Measurements from ENCODE around the gene HAAO.

DNA sequence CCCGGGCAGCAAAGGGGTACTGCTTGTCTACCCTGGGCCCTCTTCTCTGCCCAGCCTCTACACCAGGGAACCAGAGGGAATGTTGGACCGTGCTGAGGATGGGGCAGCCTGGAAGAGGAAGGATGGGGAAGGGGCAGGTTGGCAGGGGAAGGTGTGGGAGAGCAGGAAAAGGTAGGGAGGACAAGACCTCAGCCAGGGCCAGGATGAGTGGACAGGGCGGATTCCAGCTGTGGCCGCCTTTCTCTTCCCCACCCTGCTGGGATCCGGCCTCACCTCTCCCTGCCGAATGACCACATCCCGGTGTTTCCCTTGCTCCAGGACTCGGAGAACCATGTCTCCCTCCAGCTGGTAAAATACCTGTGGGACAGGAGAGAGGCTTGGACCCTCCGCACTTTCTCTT is 8.9 kb downstream of the HAAO start:
- TF ChIP-seq EZH2 (IDR thresholded peaks at IDR 0.05; ENCODE audit: borderline replicate concordance, low read depth, low read length, severe bottlenecking) (no peak), MYC (IDR thresholded peaks at IDR 0.05; ENCODE audit: low read depth, low read length) (no peak)
- TF ChIP-seq, protein P1, sequence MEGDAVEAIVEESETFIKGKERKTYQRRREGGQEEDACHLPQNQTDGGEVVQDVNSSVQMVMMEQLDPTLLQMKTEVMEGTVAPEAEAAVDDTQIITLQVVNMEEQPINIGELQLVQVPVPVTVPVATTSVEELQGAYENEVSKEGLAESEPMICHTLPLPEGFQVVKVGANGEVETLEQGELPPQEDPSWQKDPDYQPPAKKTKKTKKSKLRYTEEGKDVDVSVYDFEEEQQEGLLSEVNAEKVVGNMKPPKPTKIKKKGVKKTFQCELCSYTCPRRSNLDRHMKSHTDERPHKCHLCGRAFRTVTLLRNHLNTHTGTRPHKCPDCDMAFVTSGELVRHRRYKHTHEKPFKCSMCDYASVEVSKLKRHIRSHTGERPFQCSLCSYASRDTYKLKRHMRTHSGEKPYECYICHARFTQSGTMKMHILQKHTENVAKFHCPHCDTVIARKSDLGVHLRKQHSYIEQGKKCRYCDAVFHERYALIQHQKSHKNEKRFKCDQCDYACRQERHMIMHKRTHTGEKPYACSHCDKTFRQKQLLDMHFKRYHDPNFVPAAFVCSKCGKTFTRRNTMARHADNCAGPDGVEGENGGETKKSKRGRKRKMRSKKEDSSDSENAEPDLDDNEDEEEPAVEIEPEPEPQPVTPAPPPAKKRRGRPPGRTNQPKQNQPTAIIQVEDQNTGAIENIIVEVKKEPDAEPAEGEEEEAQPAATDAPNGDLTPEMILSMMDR (IDR thresholded peaks at IDR 0.05; ENCODE audit: extremely low read depth in 1 of 2, insufficient read depth in 1 of 2, low read depth in 1 of 2, low read length in 2 of 2) = no peak
